T-helper 2 cell treated with Interferon-gamma antibody and Interleukin-4, amounts not matched to agents 100 ng/mL and 5 ng/mL, for 36 hours (primary cell): ENCODE results near the gene CAPS. TPM values are rescaled to one million over a fixed set of nuclear protein-coding genes. Genes with fewer than 3 reads are reported as not detected.

Experiments used
- intact Hi-C: fragments of 100-400 bp; cut with micrococcal nuclease; formaldehyde crosslinking; loops from one replicate; pipeline ENCODE4 v1.15.1; 2023
- total RNA-seq: library from RNA; stranded (reverse); gene quantifications from 2 replicates; pipeline ENCODE4 v1.2.3, GENCODE V29; 2022

The CAPS gene
- total RNA-seq, 1 donor from 2014 or later, result 12.9 TPM

GRCh38 chr19:5908773-5909442 lies 5.1 kb upstream of the CAPS start:
- intact Hi-C loops, result loop anchor here (10.0 kb wide), 1 partner anchor 284 kb away; the partner anchor contains the start of genes SAFB and SAFB2

GRCh38 chr19:5910638-5910907 lies 3.5 kb upstream of the CAPS start:
- intact Hi-C loops, result no loop called here

DNA sequence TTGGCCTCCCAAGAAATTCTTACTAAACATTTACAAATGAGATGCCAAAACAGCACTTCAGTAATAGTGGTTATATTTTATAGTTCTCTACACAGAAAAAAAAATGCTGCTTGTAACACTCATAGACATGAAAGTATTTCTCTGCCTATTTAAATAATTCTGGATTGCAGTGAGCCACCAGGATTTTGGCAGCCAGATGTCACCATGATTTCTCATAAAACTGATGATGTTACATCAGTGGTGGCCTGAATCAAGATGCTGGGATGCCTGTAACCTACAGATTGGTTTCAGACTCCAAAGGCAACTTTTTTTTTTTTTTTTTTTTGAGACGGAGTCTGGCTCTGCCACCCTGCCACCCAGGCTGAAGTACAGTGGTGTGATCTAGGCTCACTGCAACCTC lies 2.7 kb upstream of the CAPS start:
- intact Hi-C loops, result no loop called here

DNA sequence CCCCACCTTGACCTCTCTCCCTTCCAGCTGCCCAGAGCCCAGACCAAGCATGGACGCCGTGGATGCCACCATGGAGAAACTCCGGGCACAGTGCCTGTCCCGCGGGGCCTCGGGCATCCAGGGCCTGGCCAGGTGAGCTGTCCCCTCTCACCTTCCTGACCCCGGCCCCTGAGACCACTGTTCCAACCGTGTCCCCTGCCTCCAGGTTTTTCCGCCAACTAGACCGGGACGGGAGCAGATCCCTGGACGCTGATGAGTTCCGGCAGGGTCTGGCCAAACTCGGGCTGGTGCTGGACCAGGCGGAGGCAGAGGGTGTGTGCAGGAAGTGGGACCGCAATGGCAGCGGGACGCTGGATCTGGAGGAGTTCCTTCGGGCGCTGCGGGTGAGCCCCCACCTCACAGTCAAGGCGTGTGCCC lies 312 bp downstream of the CAPS start:
- intact Hi-C loops, result no loop called here

- intact Hi-C loops, result no loop called here
Measured at GRCh38 chr19:5914946-5915781, 1.1 kb downstream of the CAPS start.

GRCh38 chr19:5915782-5916165 lies 1.7 kb downstream of the CAPS start:
- intact Hi-C loops, result no loop called here

DNA sequence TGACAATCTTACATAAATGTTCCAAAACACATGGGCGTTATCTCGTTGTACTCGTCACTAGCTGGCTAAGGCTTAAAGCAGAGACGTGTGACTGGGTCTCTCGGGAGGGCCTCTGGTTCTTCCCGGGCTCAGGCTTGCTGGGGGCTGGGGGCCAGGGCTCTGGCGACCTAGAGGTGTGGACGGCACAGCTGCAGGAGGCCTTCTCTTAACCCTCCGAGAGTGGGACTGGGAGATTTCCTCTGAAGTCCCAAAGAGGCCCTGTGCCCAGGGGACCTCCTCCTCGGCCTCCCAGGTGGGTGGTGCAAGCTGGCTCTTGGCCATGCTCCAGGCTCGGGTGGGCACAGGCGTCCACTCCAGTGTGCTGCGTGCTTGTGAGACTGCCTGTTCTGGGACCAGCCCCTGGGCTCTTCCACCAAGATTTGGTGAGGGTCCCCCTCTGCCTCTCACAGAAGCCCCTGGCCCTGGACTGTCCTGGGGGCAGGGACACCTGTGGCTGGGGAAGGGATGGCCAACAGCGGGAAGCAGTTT lies 2.2 kb downstream of the CAPS start:
- intact Hi-C loops, result no loop called here

DNA sequence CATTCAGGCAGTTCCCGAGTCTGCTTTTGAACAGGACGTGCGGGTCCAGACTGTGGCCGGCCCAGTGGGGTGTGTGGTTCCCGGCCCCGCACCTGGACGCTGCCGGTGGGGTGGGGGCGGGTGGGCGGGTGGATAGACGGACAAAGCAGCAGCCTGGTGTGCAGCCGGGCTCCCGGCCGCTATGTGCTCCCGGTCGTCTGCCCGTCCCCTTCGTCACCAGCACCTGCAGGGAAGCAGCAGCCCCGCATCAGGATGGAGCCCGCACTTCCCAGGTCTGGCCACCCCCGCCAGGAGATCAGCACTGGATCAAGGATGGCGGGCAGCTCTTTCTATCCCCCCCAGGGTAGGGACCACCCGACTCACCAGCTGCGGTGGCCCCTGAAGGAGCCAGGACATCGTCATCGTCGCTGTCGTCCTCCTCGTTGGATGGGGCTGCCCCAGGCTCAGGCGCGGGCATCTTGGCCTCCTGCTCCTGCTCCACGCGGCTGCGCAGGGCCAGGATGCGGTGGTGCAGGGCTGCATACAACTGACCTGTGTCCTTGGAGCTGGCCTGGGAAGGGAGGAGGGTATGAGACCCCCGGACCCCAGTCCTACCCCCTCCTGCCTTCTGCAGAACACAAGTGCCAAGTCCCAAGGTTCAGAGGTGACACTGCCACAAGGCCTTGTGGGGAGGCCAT lies 3.5 kb downstream of the CAPS start:
- intact Hi-C loops, result no loop called here

DNA sequence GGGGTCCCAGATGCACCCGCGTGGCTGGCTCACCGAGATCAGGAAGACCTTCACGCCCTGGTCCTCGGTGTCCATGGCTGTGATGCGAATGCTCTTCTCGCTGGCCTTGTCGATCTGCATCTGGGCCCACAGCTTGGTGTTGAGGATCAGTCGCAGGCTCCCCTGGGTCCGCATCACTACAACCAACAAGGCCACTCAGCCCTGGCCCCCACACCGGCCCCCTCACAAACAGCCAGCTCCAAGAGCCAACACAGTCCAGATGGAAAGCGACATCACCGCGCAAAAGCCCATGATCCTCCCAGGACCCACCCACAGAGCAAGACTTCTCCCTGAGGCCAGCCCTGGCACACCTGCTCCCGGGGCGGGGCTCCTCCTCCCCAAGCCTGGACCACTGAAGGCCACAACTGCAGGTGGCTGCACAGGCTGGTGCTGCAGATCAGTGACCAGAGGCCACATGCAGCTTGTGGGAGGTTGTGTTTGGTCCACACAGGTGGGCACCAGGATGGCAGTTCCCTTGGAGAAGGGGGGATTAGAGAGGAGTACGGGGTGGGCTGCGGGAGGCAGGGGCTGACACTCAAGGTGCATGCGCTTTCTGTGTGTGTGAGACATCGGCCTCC lies 4.5 kb downstream of the CAPS start:
- intact Hi-C loops, result no loop called here

- intact Hi-C loops, result no loop called here
Measured at GRCh38 chr19:5921516-5922160, 7.6 kb downstream of the CAPS start.

DNA sequence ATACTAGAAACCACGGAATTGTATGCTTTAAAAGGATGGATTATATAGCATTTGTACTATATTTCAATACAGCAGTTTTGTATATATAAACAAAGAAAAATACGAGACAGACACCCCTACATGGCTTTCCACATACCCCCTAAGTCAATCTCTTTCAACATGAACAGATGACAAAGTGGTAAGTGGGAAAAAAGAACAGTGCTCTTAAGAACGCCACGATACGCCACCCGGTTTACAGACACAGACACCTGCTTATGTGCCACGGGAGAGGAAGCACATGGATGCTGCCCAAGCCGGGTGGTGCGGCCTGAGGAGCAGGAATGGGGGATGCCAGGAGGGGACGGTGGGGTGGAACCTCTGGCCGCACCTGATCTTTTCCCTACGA lies 8.1 kb downstream of the CAPS start:
- intact Hi-C loops, result no loop called here

DNA sequence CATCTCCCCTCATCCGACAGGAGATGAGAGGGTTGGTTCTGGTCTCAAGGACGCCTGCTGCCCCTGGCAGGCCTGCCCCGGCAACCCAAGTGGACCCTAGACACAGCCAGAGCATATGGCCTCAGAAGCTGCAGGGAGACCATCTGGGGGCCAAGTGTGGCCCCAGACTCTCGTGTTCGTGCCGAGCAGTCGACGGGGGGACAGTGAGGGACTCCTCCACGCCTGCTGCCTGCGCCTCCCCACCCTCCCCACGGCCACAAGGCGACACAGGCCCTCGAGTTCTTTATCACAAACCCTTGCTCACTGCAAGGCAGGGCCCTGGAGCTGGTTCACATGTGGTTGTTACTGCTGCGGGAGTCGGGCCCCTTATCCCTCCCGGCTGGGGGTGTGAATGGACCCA lies 9.3 kb downstream of the CAPS start:
- intact Hi-C loops, result no loop called here

GRCh38 chr19:5925830-5926427 lies 11.9 kb downstream of the CAPS start:
- intact Hi-C loops, result no loop called here

GRCh38 chr19:5926641-5927440 lies 12.8 kb downstream of the CAPS start:
- intact Hi-C loops, result no loop called here

GRCh38 chr19:5927441-5927821 lies 13.4 kb downstream of the CAPS start:
- intact Hi-C loops, result no loop called here

DNA sequence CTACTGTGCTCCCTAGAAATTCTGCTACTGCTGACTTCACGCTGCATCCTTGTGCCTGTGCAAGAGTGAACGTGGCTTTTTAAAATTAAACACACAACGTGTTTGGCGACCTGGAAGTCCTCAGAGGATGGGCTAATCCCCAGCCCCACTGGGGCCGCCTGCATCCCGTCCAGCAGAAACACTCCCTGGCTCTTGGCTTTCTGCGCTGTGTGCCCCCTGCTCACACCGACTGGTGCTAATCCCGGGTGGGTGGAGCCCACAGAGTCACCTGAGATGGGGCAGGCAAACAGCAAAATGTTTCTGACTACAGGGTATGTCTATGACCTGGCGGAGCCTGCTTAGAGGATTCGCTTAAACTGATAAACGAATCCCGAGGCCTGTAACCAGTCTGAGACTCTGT lies 15.1 kb downstream of the CAPS start:
- intact Hi-C loops, result no loop called here

DNA sequence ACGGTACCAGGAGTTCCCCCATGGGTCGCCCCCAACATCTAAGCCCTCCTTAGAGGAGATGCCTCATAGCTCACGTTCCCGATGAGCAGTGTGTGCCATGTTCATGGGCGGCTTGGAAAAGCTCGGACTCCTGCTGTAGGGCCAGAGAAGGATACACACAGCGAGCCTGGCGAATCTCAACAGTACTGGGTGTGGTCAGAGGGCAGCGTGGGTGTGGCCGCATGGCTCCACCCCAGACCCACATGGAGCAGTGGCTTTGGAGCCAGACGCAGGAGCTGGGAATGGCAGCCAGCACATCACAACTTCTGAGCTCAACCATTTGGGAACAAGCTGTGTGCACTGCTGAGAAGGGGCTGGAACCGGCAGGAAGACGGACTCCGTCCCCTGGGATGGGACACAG lies 15.6 kb downstream of the CAPS start:
- intact Hi-C loops, result no loop called here

DNA sequence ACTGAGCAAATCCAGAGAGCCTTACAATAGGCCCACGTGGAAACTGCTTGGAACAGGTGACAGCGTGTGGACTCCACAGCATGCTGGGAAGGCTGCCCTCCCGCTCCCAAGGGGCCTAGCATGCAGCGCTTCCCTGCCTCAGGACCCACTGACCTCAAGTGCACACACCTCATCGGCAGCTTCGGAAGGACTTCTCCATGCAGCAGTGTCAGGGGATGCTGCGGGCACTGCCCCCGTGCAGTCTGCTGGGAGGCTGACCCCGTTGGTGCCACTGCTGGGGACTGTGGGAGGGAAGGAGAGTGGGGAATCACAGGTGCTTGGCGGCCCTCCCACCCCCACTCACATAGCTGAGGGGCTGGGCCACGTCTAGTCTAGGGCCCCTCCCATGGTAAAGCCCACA lies 17.2 kb downstream of the CAPS start:
- intact Hi-C loops, result no loop called here

DNA sequence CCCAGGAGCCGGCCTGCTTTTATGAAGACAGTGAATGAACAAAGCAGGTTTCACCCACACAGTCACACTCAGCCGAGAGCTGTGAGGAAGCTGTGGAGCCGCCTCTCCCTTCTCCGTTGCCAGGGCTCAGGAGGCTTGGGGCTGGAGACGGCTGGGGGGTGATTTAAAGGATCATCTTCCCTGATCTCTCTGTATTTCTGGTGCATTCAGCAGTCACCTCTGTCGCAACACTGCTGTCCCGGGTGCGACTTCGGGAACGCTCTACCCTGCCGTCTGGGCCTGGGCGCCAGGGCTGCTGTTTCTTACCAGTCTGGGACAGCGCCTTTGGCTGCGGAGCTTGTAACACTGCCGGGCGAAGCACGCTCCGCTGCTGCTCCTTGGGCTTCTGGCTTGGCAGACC lies 18.1 kb downstream of the CAPS start:
- intact Hi-C loops, result no loop called here

GRCh38 chr19:5932609-5933262 lies 18.7 kb downstream of the CAPS start:
- intact Hi-C loops, result no loop called here
